Transverse colon (tissue), 4 donors: Measurements from ENCODE around the gene CDH15. TPM values are rescaled to one million over a fixed set of nuclear protein-coding genes. Genes with fewer than 3 reads are reported as not detected.

ENCODE experiments used
- DNase-seq: peaks from one replicate; pipeline ENCODE4 v3.0.0-alpha.2; 2019
- H3K27ac ChIP-seq, 4 donors: fragments of 200-600 bp; sonication (generic); 2 replicates each; pipeline ENCODE4 v1.5.1; 2016 to 2018; ENCODE audit warnings: inconsistent platforms in 4 of 4
- H3K27me3 ChIP-seq: fragments of 200-600 bp; sonication (generic); 2 replicates; pipeline ENCODE4 v1.5.1; 2017; ENCODE audit warnings: inconsistent platforms
- H3K36me3 ChIP-seq, 4 donors: fragments of 200-600 bp; sonication (generic); 2 replicates each; pipeline ENCODE4 v1.5.1; 2017 to 2019; ENCODE audit warnings: inconsistent platforms in 4 of 4
- H3K4me1 ChIP-seq, 4 donors: fragments of 200-600 bp; sonication (generic); 2 replicates each; pipeline ENCODE4 v1.5.1; 2017 to 2020; ENCODE audit warnings: inconsistent platforms in 4 of 4
- H3K4me3 ChIP-seq, 4 donors: fragments of 200-600 bp; sonication (generic); 1 replicate in 1 of 4; 2 replicates in 3 of 4; pipeline versions ENCODE4 v1.5.1 to v1.6.1; 2017 to 2019; ENCODE audit warnings: inconsistent platforms in 4 of 4
- H3K9me3 ChIP-seq, 2 donors: fragments of 200-600 bp; sonication (generic); 2 replicates each; pipeline ENCODE4 v1.5.1; 2017 to 2019; ENCODE audit warnings: inconsistent platforms in 2 of 2
- EP300 ChIP-seq: sonication (generic); formaldehyde crosslinking; IDR thresholded peaks from one replicate; pipeline ENCODE4 v1.6.1; 2017; ENCODE audit warnings: antibody characterized with exemption, low read depth
- POLR2A ChIP-seq: fragments of 450-650 bp; IDR thresholded peaks from one replicate; pipeline ENCODE4 v1.6.1; 2016; ENCODE audit warnings: antibody characterized with exemption, mild to moderate bottlenecking, moderate library complexity
- POLR2AphosphoS5 ChIP-seq, 3 donors: sonication (generic); formaldehyde crosslinking; IDR thresholded peaks; one replicate each; pipeline ENCODE4 v1.6.1; 2016; ENCODE audit warnings: antibody characterized with exemption in 3 of 3
- WGBS, 2 donors: methylation state at CpG; one replicate each; pipeline ENCODE4 v1.1.5; 2018; ENCODE audit warnings: low coverage in 1 of 2; 5-methylcytosine and 5-hydroxymethylcytosine counted together
- in situ Hi-C, 4 donors: fragments of 200-750 bp; cut with MboI; loops; one replicate each; pipeline versions ENCODE4 v1.15.0 to v1.15.1; 2017; ENCODE audit warnings: low sequenced_read_pairs in 3 of 4, low pct_ligation_motif_present in 1 of 4, low pct_unique_long_range_greater_than_20kb in 1 of 4
- intact Hi-C: fragments of 100-400 bp; cut with DNase I; formaldehyde crosslinking; loops from one replicate; pipeline ENCODE4 v1.15.1; 2023; ENCODE audit warnings: low total_unique reads
- total RNA-seq, 4 donors: library from RNA; depleted of rRNA; stranded (reverse); fragments of >200 nt; gene quantifications; one replicate each; pipeline ENCODE4 v1.1.0, GENCODE V29; 2016
- TF ChIP-seq, protein P1 (sequence below), 5 experiments: fragments of 200-600 bp in 3 of 5; fragments of 450-650 bp in 2 of 5; sonication (generic) in 3 of 5; IDR thresholded peaks; 1 replicate in 2 of 5; 2 replicates in 3 of 5; pipeline ENCODE4 v1.5.1; 2016 to 2017; ENCODE audit warnings: antibody characterized with exemption in 5 of 5, inconsistent platforms in 3 of 5, mild to moderate bottlenecking in 2 of 5, moderate library complexity in 1 of 5

The CDH15 gene, protein sequence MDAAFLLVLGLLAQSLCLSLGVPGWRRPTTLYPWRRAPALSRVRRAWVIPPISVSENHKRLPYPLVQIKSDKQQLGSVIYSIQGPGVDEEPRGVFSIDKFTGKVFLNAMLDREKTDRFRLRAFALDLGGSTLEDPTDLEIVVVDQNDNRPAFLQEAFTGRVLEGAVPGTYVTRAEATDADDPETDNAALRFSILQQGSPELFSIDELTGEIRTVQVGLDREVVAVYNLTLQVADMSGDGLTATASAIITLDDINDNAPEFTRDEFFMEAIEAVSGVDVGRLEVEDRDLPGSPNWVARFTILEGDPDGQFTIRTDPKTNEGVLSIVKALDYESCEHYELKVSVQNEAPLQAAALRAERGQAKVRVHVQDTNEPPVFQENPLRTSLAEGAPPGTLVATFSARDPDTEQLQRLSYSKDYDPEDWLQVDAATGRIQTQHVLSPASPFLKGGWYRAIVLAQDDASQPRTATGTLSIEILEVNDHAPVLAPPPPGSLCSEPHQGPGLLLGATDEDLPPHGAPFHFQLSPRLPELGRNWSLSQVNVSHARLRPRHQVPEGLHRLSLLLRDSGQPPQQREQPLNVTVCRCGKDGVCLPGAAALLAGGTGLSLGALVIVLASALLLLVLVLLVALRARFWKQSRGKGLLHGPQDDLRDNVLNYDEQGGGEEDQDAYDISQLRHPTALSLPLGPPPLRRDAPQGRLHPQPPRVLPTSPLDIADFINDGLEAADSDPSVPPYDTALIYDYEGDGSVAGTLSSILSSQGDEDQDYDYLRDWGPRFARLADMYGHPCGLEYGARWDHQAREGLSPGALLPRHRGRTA
- not detected for total RNA-seq

DNA sequence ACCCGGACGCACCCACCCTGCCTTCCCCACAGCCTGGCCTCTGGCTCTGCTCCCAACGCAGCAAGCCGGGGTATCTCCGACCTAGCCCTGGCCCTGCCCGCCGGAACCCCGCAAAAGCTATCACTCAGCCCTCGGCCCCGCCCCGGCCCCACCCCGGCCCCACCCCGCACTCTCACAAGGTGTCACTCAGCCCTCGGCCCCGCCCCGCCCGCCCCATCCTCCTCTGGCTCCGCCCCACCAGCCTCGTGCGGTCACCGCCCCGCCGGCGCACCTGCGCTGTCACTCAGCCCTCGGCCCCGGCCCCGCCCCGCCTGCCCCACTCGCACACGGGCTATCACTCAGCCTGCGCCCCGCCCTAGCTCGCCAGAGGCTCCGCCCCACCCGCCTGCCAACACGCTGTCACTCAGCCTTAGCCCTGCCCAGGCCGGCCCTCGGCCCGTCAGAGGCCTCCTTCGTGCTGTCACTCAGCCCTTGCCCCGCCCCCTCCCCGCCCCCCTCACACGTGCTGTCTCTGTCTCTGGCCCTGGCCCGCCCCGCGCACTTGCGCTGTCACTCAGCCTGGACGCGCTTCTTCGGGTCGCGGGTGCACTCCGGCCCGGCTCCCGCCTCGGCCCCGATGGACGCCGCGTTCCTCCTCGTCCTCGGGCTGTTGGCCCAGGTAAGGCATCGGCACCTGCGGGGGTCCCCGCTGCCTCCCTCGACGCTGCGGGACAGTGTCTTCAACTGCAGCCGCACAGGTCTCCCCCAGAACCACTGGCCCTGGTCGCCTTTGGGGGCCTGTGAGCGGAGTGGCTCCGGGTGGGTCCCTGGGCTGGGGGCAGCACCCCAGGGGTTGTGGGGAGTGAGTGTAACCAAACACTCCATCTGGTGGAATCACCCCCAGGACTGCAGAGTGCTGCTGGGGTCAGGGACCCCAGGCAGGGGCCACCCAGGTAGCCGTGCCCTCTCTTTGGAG, at the start of gene CDH15:
CDH15 (plus strand) TSS at position 533 of the 955 bp plus-strand sequence; CDS start at position 617, 84 bp downstream.
- Histone ChIP-seq H3K4me1 (peaks cover 16 to 23% (median 20%) of the 10 kb centered on the region in 4 donors), H3K36me3 (no peaks in the 10 kb centered on the region), H3K27me3 (peaks cover 87% of the 10 kb centered on the region), H3K9me3 (no peaks in the 10 kb centered on the region), H3K4me3 (peak within 1 kb of the TSS in 2 of 4 donors; percentile 12 to 38), H3K27ac (peak within 1 kb of the TSS in 3 of 4 donors; percentile 9 to 33 (median 15))
- peak; percentile 97 for DNase-seq
- 11% methylated on average over 27 of the region's 74 CpGs; no CpG with 5 or more reads in 1 of the 2 donors for WGBS, 2 donors
- intact Hi-C loops, result no loop called here
- in situ Hi-C loops, result loop anchor here in 2 of 4 donors (25.0 kb wide), 1 partner anchor 234 kb away; no protein-coding TSS in a partner anchor
- no peak for TF ChIP-seq POLR2AphosphoS5 (IDR thresholded peaks at IDR 0.05)
- TF ChIP-seq EP300, result no peak
- no peak for TF ChIP-seq POLR2A
- TF ChIP-seq, protein P1, sequence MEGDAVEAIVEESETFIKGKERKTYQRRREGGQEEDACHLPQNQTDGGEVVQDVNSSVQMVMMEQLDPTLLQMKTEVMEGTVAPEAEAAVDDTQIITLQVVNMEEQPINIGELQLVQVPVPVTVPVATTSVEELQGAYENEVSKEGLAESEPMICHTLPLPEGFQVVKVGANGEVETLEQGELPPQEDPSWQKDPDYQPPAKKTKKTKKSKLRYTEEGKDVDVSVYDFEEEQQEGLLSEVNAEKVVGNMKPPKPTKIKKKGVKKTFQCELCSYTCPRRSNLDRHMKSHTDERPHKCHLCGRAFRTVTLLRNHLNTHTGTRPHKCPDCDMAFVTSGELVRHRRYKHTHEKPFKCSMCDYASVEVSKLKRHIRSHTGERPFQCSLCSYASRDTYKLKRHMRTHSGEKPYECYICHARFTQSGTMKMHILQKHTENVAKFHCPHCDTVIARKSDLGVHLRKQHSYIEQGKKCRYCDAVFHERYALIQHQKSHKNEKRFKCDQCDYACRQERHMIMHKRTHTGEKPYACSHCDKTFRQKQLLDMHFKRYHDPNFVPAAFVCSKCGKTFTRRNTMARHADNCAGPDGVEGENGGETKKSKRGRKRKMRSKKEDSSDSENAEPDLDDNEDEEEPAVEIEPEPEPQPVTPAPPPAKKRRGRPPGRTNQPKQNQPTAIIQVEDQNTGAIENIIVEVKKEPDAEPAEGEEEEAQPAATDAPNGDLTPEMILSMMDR (IDR thresholded peaks at IDR 0.05), result no peak

DNA sequence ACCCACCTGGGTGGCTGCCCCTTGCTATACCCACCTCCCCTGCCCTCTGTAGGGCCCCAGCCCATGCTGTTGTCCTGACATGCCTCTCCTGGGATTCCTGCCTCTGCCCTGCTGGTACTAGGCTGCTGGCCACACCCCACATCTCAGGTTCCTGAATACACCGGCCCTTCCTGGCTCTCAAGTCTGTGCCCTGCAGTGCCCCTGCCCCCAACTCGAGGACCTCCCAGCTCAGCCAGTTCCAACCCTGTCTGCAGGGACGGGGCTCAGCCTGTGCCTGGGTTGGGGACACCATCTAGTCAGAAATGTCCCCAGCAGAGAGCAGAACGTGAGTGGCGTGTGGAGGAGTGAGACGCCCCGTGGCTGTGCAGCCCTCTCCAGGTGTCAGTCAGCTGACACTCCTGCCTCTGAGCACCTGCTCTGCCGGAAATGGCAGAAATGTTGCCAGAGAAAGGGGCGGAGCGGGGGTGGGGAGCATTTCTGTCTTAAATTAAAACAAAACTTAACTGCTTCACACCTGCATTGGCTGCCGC, 49.2 kb upstream of the CDH15 start:
- H3K4me1 ChIP-seq, result peaks cover 0 to 14% (median 2%) of the 10 kb centered on the region in 4 donors
- in situ Hi-C loops, result no loop called here
- WGBS, 2 donors, result 40% methylated on average over 11 of the region's 11 CpGs; no CpG with 5 or more reads in 1 of the 2 donors
- peak in 2 of 3 donors; percentile 38 to 60 for TF ChIP-seq POLR2AphosphoS5 (IDR thresholded peaks at IDR 0.05)
- TF ChIP-seq, protein P1 (IDR thresholded peaks at IDR 0.05), result peak in 1 of 5 experiments; percentile 40
- TF ChIP-seq EP300, result no peak
- peaks cover 0 to 16% (median 2%) of the 10 kb centered on the region in 4 donors for H3K36me3 ChIP-seq
- peak; percentile 86 for DNase-seq
- intact Hi-C loops, result no loop called here
- H3K27me3 ChIP-seq, result no peaks in the 10 kb centered on the region
- H3K4me3 ChIP-seq, result no peak overlapping the region
- no peaks in the 10 kb centered on the region for H3K9me3 ChIP-seq
- peak overlapping the region; percentile 64 to 78 (median 69) for H3K27ac ChIP-seq

DNA sequence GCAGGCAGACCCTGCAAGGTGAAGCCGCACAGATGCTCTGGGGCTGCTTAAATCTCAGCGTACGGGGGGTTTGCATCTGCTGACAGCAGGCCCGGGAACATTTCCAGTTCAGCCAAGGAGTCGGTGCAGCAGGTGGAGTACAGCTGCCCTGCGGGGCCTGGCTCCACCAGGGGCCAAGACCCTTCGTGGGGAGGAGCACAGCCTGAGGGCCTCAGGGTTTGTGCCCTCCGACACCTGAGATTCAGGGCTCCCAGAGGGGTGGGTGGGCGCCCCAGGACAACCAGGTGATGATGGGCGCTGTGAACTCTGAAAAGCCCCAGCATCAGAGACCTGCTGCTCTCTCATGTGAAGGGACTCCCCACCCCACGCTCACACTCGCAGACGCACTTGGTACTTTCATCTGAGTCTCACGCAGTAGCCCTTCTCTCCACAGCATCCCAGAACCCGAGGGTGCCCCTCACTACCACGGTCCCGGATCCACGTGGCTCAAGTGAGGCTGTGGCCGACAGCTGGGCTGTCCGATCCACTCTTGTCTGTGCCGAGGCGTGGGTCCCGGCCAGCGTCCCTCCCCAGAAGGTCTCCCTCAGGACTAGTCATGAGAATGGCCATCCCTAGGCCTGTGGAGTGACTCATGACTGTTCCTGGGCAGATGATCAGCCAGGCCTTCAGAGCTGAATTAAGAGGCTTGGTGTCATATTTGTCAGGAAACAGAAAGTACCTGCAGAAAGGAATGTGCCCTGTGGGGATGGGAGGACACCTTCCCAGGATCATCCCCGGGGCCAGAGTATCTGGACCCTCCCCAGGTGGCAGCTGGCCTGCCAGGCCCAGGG, 48.3 kb upstream of the CDH15 start:
- TF ChIP-seq, protein P1 (IDR thresholded peaks at IDR 0.05), result no peak
- TF ChIP-seq EP300 (no peak), POLR2A (no peak), POLR2AphosphoS5 (IDR thresholded peaks at IDR 0.05) (no peak)
- Histone ChIP-seq H3K4me3 (no peak overlapping the region), H3K9me3 (no peaks in the 10 kb centered on the region), H3K27me3 (no peaks in the 10 kb centered on the region), H3K36me3 (peaks cover 0 to 16% (median 2%) of the 10 kb centered on the region in 4 donors), H3K27ac (peak overlapping the region; percentile 64 to 78 (median 69)), H3K4me1 (peaks cover 0 to 14% (median 2%) of the 10 kb centered on the region in 4 donors)
- in situ Hi-C loops (no loop called here), intact Hi-C loops (no loop called here)
- DNase-seq, result no peak
- WGBS, 2 donors, result 81% methylated on average over 24 of the region's 25 CpGs; no CpG with 5 or more reads in 1 of the 2 donors
